HG02588 (cell line): ENCODE data around the gene PDP2.

Experiments
- ATAC-seq: cut with Tn5 transposase; IDR thresholded peaks from one replicate; pipeline ENCODE4 v1.9.1; 2021; ENCODE audit warnings: mild to moderate bottlenecking, moderate library complexity; ENCODE audit not compliant: unreplicated experiment

Gene PDP2, protein sequence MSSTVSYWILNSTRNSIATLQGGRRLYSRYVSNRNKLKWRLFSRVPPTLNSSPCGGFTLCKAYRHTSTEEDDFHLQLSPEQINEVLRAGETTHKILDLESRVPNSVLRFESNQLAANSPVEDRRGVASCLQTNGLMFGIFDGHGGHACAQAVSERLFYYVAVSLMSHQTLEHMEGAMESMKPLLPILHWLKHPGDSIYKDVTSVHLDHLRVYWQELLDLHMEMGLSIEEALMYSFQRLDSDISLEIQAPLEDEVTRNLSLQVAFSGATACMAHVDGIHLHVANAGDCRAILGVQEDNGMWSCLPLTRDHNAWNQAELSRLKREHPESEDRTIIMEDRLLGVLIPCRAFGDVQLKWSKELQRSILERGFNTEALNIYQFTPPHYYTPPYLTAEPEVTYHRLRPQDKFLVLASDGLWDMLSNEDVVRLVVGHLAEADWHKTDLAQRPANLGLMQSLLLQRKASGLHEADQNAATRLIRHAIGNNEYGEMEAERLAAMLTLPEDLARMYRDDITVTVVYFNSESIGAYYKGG

DNA sequence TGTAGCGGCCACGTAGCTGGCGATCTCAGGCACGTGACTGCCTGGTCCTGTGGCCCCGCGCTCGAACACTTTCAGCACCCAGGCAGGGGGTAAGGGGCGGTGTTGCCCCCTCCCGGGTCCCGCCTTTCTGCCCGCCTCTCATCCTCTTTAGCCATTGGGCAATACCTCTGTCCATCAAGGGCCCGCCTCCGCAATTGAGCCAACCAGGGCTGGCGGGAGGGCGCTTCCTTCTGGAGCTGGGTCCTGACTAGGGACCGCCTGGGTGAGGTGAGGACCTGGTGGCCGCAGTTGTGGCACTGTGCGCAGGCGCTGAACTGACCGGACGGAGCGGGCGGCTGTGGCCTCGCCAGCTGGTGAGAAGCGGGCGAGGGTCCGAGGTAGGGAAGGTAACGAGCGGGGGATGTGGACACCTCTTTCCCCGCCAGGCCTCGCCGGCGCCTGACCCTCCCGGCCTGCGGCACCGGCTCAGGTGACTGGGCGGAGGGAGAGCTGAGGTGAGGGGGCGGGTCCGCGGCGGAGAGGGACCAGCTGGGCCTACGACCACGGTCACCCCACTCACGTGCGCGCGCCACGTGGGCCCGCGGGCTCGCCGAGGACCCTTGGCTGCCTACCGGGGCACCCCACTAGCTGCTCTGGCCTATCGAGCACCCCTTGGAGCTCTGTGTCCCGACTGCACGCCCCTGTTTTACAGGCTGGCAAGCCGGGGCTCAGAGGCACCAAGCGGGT lies at the start of gene PDP2:
Gene PDP2, plus strand, starts transcription at position 228 of the 726 bp plus-strand sequence. CDS start 3,770 bp downstream, outside the sequence.
- ATAC-seq: peak; percentile 94

DNA sequence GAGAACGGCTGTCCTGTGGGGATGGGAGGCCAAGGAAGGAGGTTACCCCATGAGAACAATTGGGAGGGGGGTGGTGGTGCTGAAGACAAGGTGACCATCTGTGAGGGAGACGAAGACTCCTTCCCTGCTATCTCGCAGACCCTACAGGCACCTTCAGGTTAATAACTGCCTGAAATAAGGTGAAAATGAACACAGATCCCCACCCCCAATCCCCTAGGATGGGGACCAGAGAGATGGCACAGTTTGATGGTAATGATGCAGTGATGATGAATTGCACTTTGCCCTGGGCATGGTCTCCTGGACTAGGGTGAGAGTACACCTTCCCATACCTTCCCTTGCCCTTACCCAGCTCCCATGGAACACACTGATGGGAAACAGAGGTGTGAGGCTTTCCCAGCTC lies 48.1 kb upstream of the PDP2 start:
- ATAC-seq: no peak

DNA sequence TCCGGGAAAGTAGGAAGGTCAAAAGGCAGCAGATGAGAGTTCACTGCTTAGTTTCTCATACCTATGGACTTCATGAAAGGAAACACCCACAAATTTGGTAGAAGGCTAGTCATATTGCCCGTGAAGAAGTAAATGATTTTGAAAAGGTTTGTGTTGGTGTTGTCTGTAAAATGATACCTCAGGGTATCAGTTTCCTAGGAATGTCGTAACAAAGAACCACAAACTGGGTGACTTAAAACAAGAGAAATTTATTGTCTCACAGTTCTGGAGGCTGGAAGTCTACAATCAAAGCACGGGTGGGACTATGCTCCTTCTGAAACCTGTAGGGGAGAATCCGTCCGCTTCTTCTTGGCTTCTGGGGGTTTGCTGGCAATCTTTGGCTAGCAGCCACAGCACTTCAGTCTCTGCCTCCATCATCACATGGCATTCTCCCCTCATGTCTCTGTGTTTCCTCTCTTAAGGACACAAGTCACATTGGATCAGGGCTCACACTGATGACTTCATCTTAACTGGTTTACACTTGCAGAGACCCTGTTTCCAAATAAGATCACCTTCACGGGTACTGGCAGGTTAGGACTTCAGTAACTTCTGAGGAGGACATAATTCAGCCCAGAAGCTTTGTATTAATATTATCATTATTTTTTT lies 47.5 kb upstream of the PDP2 start:
- ATAC-seq: no peak

DNA sequence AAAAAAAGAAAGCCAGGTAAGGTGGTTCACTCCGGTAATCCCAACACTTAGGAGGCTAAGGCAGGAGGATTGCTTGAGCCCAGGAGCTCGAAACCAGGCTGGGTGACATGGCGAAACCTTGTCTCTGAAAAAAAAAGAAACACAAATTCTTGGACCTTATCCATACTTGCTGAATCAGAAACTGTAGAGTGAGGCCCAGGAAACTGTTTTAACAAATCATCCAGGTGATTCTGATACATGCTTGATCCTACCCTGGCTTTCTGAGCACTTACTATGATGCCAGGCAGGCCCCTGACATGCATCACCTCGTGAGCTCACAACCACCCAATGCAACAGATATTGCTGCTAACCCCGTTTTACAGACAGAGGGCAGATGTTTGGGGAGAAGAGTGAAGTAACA lies 45.6 kb upstream of the PDP2 start:
- no peak for ATAC-seq

DNA sequence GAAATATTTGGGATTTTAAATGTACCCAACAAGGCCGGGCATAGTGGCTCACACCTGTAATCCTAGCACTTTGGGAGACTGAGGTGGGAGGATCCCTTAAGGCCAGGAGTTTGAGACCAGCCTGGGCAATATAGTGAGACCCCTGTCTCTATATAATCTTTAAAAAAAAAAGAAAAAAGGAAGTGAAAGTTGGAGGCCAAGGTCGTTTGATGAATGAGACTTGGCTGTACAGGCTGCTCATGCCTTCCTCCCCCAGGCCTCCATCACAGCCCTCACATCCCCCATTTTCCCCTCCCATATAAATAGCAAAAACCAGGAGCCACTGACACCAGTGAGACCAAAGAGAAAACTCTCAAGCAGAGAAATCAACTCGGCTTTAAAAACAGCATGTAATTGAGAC lies 39.4 kb upstream of the PDP2 start:
- no peak for ATAC-seq

DNA sequence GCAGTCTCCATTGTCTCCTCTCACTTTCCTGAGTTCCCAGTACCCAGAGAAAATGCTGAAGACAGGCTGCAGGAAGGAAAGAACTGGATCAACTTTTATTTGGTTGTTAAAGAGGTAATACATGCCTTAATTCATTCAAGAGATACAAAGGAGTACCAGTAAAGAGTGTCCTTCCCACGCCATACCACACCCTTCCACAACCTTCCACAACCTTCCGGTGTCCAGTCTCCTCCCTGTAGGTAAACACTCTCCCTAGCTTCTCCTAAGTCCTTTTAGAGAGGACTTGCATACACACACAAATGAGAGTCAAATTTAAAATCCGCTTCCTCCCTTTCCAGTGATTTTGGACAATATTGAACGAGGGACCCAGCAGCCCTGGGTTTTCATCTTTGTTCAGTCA lies 38.9 kb upstream of the PDP2 start:
- no peak for ATAC-seq

DNA sequence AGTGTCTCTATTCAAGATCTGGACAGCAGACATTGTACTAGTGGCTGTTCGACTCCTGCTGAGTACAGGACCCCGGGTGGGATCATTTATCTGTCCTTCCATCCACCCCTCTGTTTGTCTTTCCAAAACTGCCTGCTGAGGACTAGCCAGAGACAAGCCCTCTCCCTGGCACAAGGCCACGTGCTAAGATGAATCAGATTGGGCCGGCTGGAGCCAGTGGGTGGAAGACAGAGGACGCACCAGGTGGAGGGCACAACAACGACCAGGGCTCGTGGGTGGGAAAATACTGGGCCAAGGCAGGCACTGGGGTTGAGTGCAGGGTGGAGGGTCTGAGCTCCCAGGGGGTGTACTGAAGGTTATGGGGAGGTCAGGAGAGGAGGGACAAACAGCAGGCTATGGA lies 37.5 kb upstream of the PDP2 start:
- no peak for ATAC-seq

DNA sequence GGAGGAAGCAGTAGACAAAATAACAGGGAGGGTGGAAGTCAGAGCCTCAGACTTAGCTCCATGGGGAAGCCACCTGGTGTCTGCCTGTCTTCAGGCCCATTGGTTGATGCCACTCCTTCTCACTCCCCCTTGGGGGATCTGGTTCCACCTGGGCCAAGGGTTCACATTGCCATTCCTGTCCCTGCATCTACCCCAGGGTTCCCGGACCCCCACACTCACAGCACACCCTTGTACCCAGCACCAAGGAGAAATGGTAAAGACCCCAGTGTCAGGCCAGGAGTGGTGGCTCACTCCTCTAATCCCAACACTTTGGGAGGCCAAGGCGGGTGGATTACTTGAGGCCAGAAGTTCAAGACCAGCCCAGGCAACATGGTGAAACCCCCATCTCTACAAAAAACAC lies 37.1 kb upstream of the PDP2 start:
- no peak for ATAC-seq

DNA sequence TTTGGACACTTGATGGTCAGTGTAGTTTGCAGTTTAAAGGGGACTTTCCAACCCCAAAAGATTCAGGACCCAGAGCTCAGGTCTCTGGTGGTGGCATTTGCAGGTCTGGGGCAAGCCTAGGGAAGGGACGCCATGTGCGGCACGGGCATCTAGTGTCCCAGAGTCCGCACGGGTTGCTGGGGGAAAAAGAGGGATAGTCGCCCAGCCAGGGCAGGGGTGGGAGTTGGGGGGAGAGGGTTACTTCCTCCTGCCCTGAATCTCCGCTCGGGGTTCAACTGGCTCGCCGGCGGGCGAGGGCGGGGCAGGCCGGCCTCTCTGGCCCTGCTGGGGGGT lies 36.3 kb upstream of the PDP2 start:
- ATAC-seq: no peak

DNA sequence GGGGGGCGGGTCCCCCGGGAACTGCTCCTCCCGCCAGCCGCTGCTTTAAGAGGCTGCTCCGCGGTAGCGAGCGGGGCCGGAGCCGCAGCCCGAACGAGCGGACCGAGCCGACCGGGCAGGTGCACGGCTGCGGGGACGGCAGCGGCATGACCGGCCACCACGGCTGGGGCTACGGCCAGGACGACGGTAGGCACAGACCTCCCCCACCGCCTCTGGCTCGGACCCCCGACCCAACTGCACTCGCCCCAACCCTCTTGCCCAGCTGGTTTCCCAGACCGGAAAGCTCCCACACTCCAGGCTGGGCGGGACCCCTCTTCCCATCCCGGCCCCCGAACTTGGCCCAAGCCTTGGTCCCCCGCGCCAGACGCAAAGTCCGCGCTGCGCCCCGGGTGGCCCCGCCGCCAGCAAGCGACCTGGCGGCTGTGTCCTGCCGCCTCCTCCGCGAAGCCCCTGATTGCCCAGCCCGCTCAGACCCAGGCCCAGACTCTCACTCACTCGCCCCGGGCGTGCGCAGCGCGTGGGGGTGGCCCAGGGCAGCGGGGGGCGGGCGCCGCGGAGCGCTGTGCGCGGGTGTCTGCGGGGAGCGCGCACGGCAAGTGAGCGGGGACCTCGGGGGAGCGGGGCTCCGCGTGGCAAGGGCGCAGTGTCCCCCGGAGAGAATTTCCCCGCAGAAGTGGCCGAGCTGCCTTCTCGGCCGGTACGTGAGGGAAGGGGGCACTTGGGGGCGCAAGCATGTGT lies 35.8 kb upstream of the PDP2 start, which contains the start of gene CA7:
Gene CA7, plus strand, starts transcription at position 73 of the 738 bp plus-strand sequence. Its CDS starts 74 bp downstream, at position 147.
- no peak for ATAC-seq

DNA sequence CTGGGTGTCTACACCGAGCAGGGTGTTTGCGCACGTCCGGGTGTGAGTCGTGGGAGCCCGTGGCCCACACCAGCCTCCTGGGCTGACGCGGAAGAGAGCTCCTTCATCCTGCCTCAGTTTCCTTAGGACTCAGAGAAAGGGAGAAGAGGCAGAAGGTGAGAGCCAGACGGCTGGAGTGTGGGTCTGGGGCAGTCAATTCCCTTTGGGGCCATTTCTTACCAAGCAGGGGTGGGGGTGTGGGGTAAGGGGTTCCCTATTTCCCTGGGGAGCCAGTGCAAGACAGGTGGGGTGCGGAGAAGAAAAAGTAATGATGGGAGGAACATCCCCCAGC lies 35.3 kb upstream of the PDP2 start:
- no peak for ATAC-seq

DNA sequence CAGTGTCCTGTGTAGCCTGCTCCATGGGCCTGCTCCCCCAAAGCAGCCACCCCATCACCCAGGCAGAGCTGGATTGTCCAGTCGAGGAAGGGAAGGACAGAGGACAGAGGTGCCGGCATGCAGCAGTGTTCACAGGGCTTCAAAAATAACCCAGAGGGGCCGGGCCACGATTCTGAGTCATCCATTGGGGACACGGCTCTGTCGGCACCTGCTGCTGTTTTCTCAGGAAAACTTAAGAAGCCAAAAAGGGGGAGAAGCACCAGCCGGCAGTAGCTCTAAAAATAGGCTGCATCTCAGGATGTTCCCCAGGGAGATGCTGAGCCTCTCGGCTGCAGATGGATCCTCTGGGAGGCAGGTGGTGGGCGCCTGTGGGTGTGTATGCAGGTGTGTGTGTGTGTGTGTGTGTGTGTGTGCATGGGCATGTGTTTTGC lies 34.5 kb upstream of the PDP2 start:
- ATAC-seq: no peak

DNA sequence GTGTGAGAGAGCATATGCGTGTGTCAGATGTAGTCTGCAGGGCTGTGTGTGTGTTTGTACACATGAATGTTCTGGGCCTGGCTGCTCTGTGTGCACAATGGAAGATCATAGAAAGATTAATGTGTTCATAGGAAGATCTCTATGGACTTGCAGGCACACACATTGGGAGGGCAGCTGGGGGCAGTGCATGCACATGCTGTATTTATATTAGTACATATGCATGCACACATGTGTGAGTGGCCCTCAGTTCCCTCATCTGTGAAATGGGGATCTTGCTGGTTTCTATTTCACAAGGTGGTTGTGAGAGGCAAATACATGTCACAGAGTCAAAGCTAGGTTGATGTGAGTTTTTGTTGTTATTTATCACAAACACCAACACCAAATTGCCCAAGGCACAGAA lies 34.0 kb upstream of the PDP2 start:
- ATAC-seq: no peak

DNA sequence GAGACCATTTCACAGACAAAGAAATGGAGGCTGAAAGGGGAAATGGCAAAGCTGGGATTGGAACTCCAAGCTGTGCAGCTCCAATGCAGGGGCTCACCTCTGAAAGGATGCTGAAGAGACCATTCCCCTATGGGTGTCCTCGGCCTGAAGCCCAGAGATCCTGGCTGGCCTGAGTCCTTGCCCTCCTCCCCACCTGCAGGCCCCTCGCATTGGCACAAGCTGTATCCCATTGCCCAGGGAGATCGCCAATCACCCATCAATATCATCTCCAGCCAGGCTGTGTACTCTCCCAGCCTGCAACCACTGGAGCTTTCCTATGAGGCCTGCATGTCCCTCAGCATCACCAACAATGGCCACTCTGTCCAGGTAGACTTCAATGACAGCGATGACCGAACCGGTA lies 33.5 kb upstream of the PDP2 start:
- ATAC-seq: no peak

DNA sequence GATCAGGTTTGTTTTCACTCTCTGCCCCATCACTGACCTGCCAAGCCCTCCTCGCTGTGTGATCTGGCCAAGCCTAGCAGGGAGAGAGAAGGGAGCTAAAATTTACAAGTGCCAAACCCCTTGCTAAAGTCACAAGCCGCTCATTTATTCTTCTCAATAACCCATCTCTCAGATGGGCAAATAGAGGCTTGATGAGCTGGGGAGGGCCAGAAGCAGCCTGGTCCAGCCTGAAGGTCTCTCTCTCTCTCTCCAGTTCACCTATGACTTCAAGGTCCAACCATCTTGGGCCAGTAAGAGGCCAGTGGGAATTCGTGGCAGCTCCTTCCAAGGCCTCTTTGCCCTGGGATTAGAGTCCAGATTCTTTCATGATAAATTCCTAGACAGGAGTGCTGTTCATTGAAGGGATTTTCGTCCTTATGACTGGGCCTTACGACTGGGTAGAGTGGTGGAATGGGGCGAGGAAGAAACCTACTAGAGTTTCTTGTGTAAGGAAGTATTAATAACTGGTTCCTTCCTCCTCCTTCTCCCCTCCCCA lies 32.7 kb upstream of the PDP2 start:
- no peak for ATAC-seq

DNA sequence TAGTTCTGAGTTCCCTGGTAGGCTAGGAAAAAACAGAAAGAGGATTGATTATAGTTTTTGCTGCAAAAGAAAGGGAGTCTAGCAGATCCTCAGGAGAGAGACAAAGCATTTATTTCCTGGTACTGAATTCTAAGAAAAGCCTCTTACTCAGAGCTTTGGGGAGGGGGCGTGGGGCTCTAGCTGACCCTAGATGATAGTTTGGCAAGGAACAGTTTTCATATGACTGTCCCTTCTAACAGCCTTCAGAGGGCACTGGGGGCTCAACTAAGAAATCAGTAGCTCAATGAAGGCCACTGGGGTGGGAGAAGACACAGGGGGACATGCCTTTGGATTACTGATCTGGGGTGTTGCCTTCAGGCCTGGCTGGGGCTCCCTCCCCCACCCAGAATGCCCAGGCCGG lies 32.1 kb upstream of the PDP2 start:
- ATAC-seq: no peak

DNA sequence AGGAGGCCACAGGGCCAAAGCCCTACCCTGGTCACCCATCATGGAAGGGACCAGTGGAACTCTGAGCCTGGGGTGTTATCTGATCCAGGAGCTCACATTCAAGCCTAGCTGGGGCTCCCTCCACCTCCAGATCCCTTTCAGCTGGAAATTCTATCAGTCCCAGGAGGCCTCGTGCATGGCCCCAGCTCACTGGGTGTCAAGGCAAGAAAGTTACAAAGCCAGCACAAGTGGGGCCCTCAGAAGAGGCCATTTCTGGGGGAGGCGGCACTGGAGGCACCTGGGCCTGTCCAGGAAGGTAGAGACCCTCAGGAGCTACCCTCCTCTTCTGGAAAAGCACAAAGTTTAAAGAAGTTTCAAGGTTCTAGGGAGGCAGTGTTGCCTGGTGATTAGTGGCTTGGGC lies 31.3 kb upstream of the PDP2 start:
- ATAC-seq: no peak

DNA sequence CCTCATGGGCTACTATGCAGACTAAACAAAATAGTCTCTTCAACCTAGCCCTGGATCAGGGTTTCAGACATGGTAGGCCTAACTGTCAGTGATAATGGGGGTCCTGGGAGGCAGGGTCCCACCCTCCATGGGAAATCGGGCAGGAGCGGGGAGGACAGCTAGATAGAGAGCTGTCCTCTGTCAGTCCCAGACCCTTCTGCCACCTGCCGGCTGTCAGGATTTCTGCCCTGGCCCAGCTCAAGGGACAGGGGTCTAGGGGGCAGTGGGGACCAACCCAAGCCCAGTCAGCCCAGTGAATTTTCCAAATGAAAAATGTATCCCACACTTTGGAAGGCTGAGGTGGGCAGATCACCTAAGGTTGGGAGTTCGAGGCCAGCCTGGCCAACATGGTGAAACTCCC lies 30.8 kb upstream of the PDP2 start:
- no peak for ATAC-seq

DNA sequence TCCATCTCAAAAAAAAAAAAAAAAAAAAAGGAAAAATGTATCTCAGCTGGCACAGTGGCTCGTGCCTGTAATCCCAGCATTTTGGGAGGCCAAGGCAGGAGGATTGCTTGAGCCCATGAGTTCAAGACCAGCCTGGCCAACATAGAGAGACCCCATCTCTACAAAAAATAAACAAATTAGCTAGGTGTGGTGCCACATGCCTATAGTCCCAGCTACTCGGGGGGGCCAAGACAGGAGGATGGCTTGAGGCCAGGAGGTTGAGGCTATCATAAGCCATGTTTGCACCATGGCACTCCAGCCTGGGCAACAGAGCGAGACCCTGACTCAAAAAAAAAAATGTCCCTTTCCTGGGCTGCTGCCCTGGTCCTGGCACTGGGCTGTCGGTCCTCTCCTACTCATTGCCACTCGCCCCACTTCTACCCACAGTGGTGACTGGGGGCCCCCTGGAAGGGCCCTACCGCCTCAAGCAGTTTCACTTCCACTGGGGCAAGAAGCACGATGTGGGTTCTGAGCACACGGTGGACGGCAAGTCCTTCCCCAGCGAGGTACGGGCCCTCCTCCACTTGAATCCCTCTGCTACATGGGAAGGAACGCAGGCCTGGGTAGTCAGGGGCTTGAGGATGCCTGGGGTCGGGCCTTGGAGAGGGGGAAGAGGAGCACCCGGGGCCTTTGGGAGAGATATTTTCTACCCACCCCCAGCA lies 30.1 kb upstream of the PDP2 start:
- no peak for ATAC-seq
